Measurements from ENCODE around the gene PRPF18. TPM values are rescaled to one million over a fixed set of nuclear protein-coding genes. Genes with fewer than 3 reads are reported as not detected.

PRPF18 gene
- total RNA-seq, 1 donor from 2014 or later, result 24.0 TPM

- Histone ChIP-seq H3K27ac (ENCODE audit: low read depth, low read length) (no peak overlapping the region), H3K9me3 (ENCODE audit: control insufficient read depth in 3 of 3, low read length in 3 of 3) (no peaks in the 10 kb centered on the region), H3K36me3 (ENCODE audit: control insufficient read depth in 3 of 3, insufficient read depth in 3 of 3, low read length in 3 of 3) (peaks cover 6 to 24% (median 7%) of the 10 kb centered on the region in 3 donors), H3K4me1 (ENCODE audit: control insufficient read depth in 3 of 3, insufficient read depth in 3 of 3, low read length in 3 of 3) (peaks cover 12 to 18% (median 16%) of the 10 kb centered on the region in 3 donors), H3K9ac (ENCODE audit: low read depth in 1 of 3, low read length in 3 of 3) (peak overlapping the region in 2 of 3 donors; percentile 8 to 23), H3K4me3 (ENCODE audit: low read length in 3 of 3) (no peak overlapping the region), H3K27me3 (ENCODE audit: control insufficient read depth in 3 of 3, insufficient read depth in 3 of 3, low read length in 3 of 3) (no peaks in the 10 kb centered on the region)
Measured at GRCh38 chr10:13659887-13660550, 73.3 kb downstream of the PRPF18 start.

- peaks cover 2 to 25% (median 7%) of the 10 kb centered on the region in 3 donors for H3K36me3 ChIP-seq (ENCODE audit: control insufficient read depth in 3 of 3, insufficient read depth in 3 of 3, low read length in 3 of 3)
- peak overlapping the region in 1 of 3 donors; percentile 8 for H3K9ac ChIP-seq (ENCODE audit: low read depth in 1 of 3, low read length in 3 of 3)
- no peak overlapping the region for H3K27ac ChIP-seq (ENCODE audit: low read depth, low read length)
- no peaks in the 10 kb centered on the region for H3K9me3 ChIP-seq (ENCODE audit: control insufficient read depth in 3 of 3, low read length in 3 of 3)
- no peak overlapping the region for H3K4me3 ChIP-seq (ENCODE audit: low read length in 3 of 3)
- peaks cover 12 to 18% (median 16%) of the 10 kb centered on the region in 3 donors for H3K4me1 ChIP-seq (ENCODE audit: control insufficient read depth in 3 of 3, insufficient read depth in 3 of 3, low read length in 3 of 3)
- H3K27me3 ChIP-seq (ENCODE audit: control insufficient read depth in 3 of 3, insufficient read depth in 3 of 3, low read length in 3 of 3), result no peaks in the 10 kb centered on the region
Measured at GRCh38 chr10:13660551-13660920, 73.8 kb downstream of the PRPF18 start.

- H3K27ac ChIP-seq (ENCODE audit: low read depth, low read length), result no peak overlapping the region
Measured at GRCh38 chr10:13661256-13661655, 74.5 kb downstream of the PRPF18 start.

GRCh38 chr10:13665516-13666262 lies 78.9 kb downstream of the PRPF18 start:
- no peak overlapping the region for H3K4me3 ChIP-seq (ENCODE audit: low read length in 3 of 3)
- no peaks in the 10 kb centered on the region for H3K27me3 ChIP-seq (ENCODE audit: control insufficient read depth in 3 of 3, insufficient read depth in 3 of 3, low read length in 3 of 3)
- H3K9me3 ChIP-seq (ENCODE audit: control insufficient read depth in 3 of 3, low read length in 3 of 3), result no peaks in the 10 kb centered on the region
- peaks cover 0 to 5% (median 0%) of the 10 kb centered on the region in 3 donors for H3K4me1 ChIP-seq (ENCODE audit: control insufficient read depth in 3 of 3, insufficient read depth in 3 of 3, low read length in 3 of 3)
- no peak overlapping the region for H3K27ac ChIP-seq (ENCODE audit: low read depth, low read length)
- peaks cover 5 to 30% (median 9%) of the 10 kb centered on the region in 3 donors for H3K36me3 ChIP-seq (ENCODE audit: control insufficient read depth in 3 of 3, insufficient read depth in 3 of 3, low read length in 3 of 3)
- H3K9ac ChIP-seq (ENCODE audit: low read depth in 1 of 3, low read length in 3 of 3), result no peak overlapping the region

More at GRCh38 chr10:13661256-13661655, 74.5 kb downstream of the PRPF18 start:
- H3K27me3 ChIP-seq (ENCODE audit: control insufficient read depth in 3 of 3, insufficient read depth in 3 of 3, low read length in 3 of 3), result no peaks in the 10 kb centered on the region
- H3K36me3 ChIP-seq (ENCODE audit: control insufficient read depth in 3 of 3, insufficient read depth in 3 of 3, low read length in 3 of 3), result peaks cover 2 to 22% (median 12%) of the 10 kb centered on the region in 3 donors
- no peaks in the 10 kb centered on the region for H3K9me3 ChIP-seq (ENCODE audit: control insufficient read depth in 3 of 3, low read length in 3 of 3)
- H3K4me1 ChIP-seq (ENCODE audit: control insufficient read depth in 3 of 3, insufficient read depth in 3 of 3, low read length in 3 of 3), result peaks cover 12 to 18% (median 16%) of the 10 kb centered on the region in 3 donors
- no peak overlapping the region for H3K4me3 ChIP-seq (ENCODE audit: low read length in 3 of 3)
- H3K9ac ChIP-seq (ENCODE audit: low read depth in 1 of 3, low read length in 3 of 3), result no peak overlapping the region

GRCh38 chr10:13668126-13668525 lies 81.4 kb downstream of the PRPF18 start:
- H3K27me3 ChIP-seq (ENCODE audit: control insufficient read depth in 3 of 3, insufficient read depth in 3 of 3, low read length in 3 of 3), result no peaks in the 10 kb centered on the region
- peaks cover 5 to 27% (median 9%) of the 10 kb centered on the region in 3 donors for H3K36me3 ChIP-seq (ENCODE audit: control insufficient read depth in 3 of 3, insufficient read depth in 3 of 3, low read length in 3 of 3)
- H3K4me1 ChIP-seq (ENCODE audit: control insufficient read depth in 3 of 3, insufficient read depth in 3 of 3, low read length in 3 of 3), result peaks cover 0 to 5% (median 3%) of the 10 kb centered on the region in 3 donors
- H3K27ac ChIP-seq (ENCODE audit: low read depth, low read length), result no peak overlapping the region
- H3K9ac ChIP-seq (ENCODE audit: low read depth in 1 of 3, low read length in 3 of 3), result no peak overlapping the region
- no peak overlapping the region for H3K4me3 ChIP-seq (ENCODE audit: low read length in 3 of 3)
- no peaks in the 10 kb centered on the region for H3K9me3 ChIP-seq (ENCODE audit: control insufficient read depth in 3 of 3, low read length in 3 of 3)

- Histone ChIP-seq H3K4me1 (ENCODE audit: control insufficient read depth in 3 of 3, insufficient read depth in 3 of 3, low read length in 3 of 3) (peaks cover 0 to 3% (median 3%) of the 10 kb centered on the region in 3 donors), H3K36me3 (ENCODE audit: control insufficient read depth in 3 of 3, insufficient read depth in 3 of 3, low read length in 3 of 3) (peaks cover 9 to 27% (median 9%) of the 10 kb centered on the region in 3 donors), H3K27me3 (ENCODE audit: control insufficient read depth in 3 of 3, insufficient read depth in 3 of 3, low read length in 3 of 3) (no peaks in the 10 kb centered on the region), H3K9ac (ENCODE audit: low read depth in 1 of 3, low read length in 3 of 3) (no peak overlapping the region), H3K4me3 (ENCODE audit: low read length in 3 of 3) (no peak overlapping the region), H3K27ac (ENCODE audit: low read depth, low read length) (no peak overlapping the region), H3K9me3 (ENCODE audit: control insufficient read depth in 3 of 3, low read length in 3 of 3) (no peaks in the 10 kb centered on the region)
Measured at GRCh38 chr10:13669182-13669855, 82.6 kb downstream of the PRPF18 start.

- Histone ChIP-seq H3K36me3 (ENCODE audit: control insufficient read depth in 3 of 3, insufficient read depth in 3 of 3, low read length in 3 of 3) (peaks cover 9 to 27% (median 12%) of the 10 kb centered on the region in 3 donors), H3K27ac (ENCODE audit: low read depth, low read length) (no peak overlapping the region)
Measured at GRCh38 chr10:13669901-13670300, 83.1 kb downstream of the PRPF18 start.

GRCh38 chr10:13670311-13670710 lies 83.5 kb downstream of the PRPF18 start:
- Histone ChIP-seq H3K9ac (ENCODE audit: low read depth in 1 of 3, low read length in 3 of 3) (no peak overlapping the region), H3K9me3 (ENCODE audit: control insufficient read depth in 3 of 3, low read length in 3 of 3) (no peaks in the 10 kb centered on the region), H3K4me1 (ENCODE audit: control insufficient read depth in 3 of 3, insufficient read depth in 3 of 3, low read length in 3 of 3) (peaks cover 0 to 3% (median 3%) of the 10 kb centered on the region in 3 donors), H3K27me3 (ENCODE audit: control insufficient read depth in 3 of 3, insufficient read depth in 3 of 3, low read length in 3 of 3) (no peaks in the 10 kb centered on the region), H3K4me3 (ENCODE audit: low read length in 3 of 3) (no peak overlapping the region), H3K36me3 (ENCODE audit: control insufficient read depth in 3 of 3, insufficient read depth in 3 of 3, low read length in 3 of 3) (peaks cover 9 to 23% (median 12%) of the 10 kb centered on the region in 3 donors), H3K27ac (ENCODE audit: low read depth, low read length) (no peak overlapping the region)

More at GRCh38 chr10:13669901-13670300, 83.1 kb downstream of the PRPF18 start:
- H3K27me3 ChIP-seq (ENCODE audit: control insufficient read depth in 3 of 3, insufficient read depth in 3 of 3, low read length in 3 of 3), result no peaks in the 10 kb centered on the region
- peaks cover 0 to 3% (median 3%) of the 10 kb centered on the region in 3 donors for H3K4me1 ChIP-seq (ENCODE audit: control insufficient read depth in 3 of 3, insufficient read depth in 3 of 3, low read length in 3 of 3)
- no peak overlapping the region for H3K9ac ChIP-seq (ENCODE audit: low read depth in 1 of 3, low read length in 3 of 3)
- H3K4me3 ChIP-seq (ENCODE audit: low read length in 3 of 3), result no peak overlapping the region
- H3K9me3 ChIP-seq (ENCODE audit: control insufficient read depth in 3 of 3, low read length in 3 of 3), result no peaks in the 10 kb centered on the region

GRCh38 chr10:13671904-13672303 lies 85.1 kb downstream of the PRPF18 start:
- no peak overlapping the region for H3K9ac ChIP-seq (ENCODE audit: low read depth in 1 of 3, low read length in 3 of 3)
- no peak overlapping the region for H3K4me3 ChIP-seq (ENCODE audit: low read length in 3 of 3)
- no peak overlapping the region for H3K27ac ChIP-seq (ENCODE audit: low read depth, low read length)
- H3K4me1 ChIP-seq (ENCODE audit: control insufficient read depth in 3 of 3, insufficient read depth in 3 of 3, low read length in 3 of 3), result peaks cover 0 to 3% (median 3%) of the 10 kb centered on the region in 3 donors
- no peaks in the 10 kb centered on the region for H3K27me3 ChIP-seq (ENCODE audit: control insufficient read depth in 3 of 3, insufficient read depth in 3 of 3, low read length in 3 of 3)
- peaks cover 4 to 18% (median 6%) of the 10 kb centered on the region in 3 donors for H3K36me3 ChIP-seq (ENCODE audit: control insufficient read depth in 3 of 3, insufficient read depth in 3 of 3, low read length in 3 of 3)
- no peaks in the 10 kb centered on the region for H3K9me3 ChIP-seq (ENCODE audit: control insufficient read depth in 3 of 3, low read length in 3 of 3)

Data from skeletal muscle tissue (tissue), 4 donors.